GM12801 (cell line): ENCODE results near the gene LBR.

ENCODE experiments used
- TF ChIP-seq, protein P1 (sequence below): IDR thresholded peaks from one replicate; pipeline ENCODE4 v1.5.1; 2011; ENCODE audit warnings: control low read depth; ENCODE audit not compliant: insufficient read length; ENCODE audit errors: extremely low read depth

LBR gene

GRCh38 chr1:225396357-225396756 lies 31.5 kb downstream of the LBR start:
- TF ChIP-seq, protein P1, sequence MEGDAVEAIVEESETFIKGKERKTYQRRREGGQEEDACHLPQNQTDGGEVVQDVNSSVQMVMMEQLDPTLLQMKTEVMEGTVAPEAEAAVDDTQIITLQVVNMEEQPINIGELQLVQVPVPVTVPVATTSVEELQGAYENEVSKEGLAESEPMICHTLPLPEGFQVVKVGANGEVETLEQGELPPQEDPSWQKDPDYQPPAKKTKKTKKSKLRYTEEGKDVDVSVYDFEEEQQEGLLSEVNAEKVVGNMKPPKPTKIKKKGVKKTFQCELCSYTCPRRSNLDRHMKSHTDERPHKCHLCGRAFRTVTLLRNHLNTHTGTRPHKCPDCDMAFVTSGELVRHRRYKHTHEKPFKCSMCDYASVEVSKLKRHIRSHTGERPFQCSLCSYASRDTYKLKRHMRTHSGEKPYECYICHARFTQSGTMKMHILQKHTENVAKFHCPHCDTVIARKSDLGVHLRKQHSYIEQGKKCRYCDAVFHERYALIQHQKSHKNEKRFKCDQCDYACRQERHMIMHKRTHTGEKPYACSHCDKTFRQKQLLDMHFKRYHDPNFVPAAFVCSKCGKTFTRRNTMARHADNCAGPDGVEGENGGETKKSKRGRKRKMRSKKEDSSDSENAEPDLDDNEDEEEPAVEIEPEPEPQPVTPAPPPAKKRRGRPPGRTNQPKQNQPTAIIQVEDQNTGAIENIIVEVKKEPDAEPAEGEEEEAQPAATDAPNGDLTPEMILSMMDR: no peak

DNA sequence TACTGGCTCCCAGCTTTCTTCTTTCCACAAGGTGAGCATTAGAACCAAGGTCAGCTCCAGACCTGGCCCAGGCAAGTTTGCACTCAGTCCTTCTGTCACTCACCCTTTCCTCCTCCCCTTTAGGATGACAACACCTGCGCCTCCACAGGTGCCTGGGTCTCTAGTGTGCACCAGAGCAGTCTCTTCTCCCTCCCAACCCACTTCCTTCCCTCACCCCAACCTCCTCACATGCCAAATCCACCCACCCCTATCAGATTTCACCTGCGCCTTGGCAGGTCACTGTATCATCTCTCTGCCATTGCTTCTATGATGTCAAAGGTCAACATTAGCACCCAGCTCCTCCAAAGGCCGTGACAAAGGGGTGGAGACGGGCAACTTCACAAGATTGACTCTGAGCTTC lies 38.0 kb downstream of the LBR start:
- TF ChIP-seq, protein P1: no peak

DNA sequence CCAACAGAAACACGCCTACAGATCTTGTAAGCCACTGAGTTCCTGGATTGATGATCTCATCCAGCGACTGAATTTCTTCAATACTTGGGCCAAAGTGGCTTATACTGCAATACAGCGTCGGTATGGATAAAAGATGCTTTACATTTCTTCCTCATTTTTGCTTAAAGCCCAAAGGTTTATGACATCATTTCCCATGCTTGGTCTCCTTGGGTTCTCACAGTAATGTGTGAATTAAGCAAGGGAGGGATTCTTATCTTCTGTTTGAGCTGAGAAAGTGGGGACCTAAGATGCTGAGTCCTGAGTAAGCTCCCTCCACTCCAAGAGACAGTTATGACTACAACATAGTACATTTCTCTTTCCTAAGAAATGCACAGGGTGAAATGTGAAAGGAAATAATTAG lies 39.5 kb downstream of the LBR start:
- TF ChIP-seq, protein P1: no peak

GRCh38 chr1:225380691-225381090 lies 47.1 kb downstream of the LBR start:
- TF ChIP-seq, protein P1: no peak

DNA sequence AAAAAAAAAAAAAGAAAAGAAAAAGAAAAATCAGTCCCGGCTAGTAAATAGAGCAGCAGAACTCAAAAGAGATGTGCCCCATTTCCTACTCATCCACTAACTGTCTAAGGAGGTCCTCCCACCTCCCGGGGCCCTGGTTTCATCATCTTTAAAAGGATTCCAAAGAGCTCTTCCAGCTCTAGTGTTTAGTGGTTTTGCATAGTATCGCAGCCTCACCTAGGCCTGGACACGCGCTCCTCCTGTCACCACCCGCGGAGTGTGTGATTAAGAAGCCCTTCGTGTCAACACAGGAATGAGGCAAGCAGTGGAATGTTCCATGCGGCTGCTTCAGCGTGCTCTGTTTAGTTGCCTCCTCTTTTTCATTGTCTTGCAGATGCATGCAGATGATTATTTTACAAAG lies 49.0 kb downstream of the LBR start:
- TF ChIP-seq, protein P1: no peak

DNA sequence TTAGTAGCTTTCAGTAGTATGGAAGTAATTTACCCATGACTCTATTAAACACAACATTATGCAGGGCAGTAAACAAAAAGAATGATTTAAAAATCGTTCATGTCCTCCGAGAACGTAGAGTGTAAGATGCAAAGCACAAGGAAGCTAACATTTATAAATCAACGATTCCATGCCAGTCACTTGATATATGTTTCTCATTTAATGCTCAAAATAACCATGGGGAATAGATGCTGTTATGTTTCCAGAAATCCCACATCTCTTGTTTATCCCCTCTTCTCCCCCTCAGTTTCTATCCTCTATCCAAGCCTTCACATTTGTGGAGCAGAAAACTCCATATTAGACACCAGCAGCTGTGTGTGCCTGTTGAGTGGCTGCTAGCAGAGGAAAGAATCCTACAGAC lies 52.8 kb downstream of the LBR start:
- TF ChIP-seq, protein P1: no peak

DNA sequence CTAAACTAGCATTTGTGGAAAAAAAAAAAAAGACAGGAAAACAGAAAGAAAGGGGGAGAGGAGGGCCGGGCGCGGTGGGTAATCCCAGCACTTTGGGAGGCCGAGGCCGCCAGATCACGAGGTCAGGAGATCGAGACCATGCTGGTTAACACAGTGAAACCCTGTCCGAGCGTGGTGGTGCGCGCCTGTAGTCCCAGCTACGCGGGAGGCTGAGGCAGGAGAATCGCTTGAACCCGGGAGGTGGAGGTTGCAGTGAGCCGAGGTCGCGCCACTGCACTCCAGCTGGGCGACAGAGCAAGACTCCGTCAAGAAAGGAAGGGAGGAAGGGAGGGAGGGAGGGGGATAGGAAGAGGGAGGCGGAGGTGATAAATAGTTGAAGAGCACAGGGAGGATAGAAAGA lies 54.7 kb downstream of the LBR start:
- TF ChIP-seq, protein P1: no peak

DNA sequence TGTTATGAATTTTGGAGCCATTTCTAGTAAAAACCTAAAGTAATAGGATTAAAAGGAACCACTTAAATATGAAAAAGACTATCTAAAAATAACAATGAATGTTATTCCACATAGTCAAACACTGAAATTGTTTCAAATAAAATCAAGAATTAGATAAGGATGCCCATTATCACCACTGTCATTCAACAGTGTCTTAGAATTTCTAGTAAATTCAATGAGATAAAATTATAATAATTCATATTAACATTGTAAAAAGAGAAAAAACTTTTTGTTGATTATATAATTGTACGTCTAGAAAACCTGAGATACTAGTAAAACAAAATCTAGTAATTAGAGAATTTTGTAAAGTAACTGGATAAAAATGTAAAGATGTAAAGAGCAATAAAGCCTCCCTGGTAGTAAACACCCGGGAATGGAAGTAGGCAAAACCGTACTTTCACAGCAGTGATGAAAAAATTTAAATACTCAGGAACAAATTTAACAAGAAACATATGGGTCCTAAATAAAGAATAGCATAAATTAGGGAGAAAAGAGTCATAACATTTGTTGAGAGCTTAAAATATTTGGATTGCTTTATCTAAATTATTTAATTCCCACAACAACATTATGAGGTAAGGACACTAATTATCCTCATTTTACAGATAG lies 56.4 kb downstream of the LBR start:
- TF ChIP-seq, protein P1: no peak
